Measurements from ENCODE around the gene INTS2. TPM values are rescaled to one million over a fixed set of nuclear protein-coding genes. Genes with fewer than 3 reads are reported as not detected.
"Not testable (repeated sequence)": the region's sequence is repeated elsewhere in the genome, so short reads cannot be mapped to it uniquely, and the experiment has no call there.

INTS2 gene, protein sequence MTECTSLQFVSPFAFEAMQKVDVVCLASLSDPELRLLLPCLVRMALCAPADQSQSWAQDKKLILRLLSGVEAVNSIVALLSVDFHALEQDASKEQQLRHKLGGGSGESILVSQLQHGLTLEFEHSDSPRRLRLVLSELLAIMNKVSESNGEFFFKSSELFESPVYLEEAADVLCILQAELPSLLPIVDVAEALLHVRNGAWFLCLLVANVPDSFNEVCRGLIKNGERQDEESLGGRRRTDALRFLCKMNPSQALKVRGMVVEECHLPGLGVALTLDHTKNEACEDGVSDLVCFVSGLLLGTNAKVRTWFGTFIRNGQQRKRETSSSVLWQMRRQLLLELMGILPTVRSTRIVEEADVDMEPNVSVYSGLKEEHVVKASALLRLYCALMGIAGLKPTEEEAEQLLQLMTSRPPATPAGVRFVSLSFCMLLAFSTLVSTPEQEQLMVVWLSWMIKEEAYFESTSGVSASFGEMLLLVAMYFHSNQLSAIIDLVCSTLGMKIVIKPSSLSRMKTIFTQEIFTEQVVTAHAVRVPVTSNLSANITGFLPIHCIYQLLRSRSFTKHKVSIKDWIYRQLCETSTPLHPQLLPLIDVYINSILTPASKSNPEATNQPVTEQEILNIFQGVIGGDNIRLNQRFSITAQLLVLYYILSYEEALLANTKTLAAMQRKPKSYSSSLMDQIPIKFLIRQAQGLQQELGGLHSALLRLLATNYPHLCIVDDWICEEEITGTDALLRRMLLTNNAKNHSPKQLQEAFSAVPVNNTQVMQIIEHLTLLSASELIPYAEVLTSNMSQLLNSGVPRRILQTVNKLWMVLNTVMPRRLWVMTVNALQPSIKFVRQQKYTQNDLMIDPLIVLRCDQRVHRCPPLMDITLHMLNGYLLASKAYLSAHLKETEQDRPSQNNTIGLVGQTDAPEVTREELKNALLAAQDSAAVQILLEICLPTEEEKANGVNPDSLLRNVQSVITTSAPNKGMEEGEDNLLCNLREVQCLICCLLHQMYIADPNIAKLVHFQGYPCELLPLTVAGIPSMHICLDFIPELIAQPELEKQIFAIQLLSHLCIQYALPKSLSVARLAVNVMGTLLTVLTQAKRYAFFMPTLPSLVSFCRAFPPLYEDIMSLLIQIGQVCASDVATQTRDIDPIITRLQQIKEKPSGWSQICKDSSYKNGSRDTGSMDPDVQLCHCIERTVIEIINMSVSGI
- 11.3 TPM for total RNA-seq (ENCODE audit: insufficient read depth, low replicate concordance)

DNA sequence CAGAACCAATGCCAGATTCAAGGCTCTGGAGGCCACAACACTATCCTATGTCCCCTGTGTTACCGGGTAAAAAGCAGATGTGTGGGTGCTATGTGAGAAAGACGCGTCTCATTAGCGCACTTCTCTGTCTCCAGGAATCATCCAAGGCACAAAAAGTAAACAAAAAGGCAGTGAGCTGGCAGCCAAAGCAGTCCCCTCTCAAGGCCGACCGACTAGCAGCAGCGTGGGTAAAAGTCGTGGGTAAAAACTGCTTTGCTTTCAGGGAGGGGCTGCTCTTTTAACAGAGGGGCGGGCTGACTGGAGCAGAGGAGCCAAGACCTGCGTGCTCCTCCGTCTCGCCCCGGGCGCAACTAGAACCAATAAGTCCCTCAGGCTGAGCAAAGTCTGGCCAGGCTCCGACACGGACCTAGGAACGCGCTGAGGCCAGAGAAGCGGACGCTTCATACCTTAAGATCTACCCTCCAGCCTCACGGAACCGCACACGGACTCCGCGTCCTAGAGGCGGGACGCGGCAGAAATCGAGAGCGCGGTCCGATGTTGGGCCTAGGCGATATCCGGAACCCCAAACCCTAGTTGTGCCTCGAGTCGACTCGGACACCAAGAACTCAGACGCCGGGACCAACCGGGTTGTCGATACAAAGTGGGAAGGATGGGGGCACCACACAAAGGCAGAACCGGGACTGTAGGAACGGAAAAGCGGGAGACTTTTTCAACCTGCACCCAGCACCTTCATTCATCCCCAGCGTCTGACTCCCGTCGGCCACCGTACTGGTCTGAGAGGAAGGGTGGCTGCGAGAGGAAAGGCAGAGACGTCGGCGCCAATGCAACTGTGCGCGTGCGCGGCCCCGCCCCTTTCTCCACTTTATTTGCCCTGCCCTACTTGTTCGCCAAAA lies at the start of gene INTS2:
INTS2 (minus strand) TSS at position 775 of the 893 bp plus-strand sequence. CDS start 1,338 bp downstream, outside the sequence.
- peak; percentile 97 for DNase-seq (ENCODE audit: low spot score)

GRCh38 chr17:61974115-61974514 lies 46.3 kb upstream of the INTS2 start:
- no peak for DNase-seq (ENCODE audit: low spot score)

GRCh38 chr17:61972311-61972710 lies 44.5 kb upstream of the INTS2 start:
- no peak for DNase-seq (ENCODE audit: low spot score)

DNA sequence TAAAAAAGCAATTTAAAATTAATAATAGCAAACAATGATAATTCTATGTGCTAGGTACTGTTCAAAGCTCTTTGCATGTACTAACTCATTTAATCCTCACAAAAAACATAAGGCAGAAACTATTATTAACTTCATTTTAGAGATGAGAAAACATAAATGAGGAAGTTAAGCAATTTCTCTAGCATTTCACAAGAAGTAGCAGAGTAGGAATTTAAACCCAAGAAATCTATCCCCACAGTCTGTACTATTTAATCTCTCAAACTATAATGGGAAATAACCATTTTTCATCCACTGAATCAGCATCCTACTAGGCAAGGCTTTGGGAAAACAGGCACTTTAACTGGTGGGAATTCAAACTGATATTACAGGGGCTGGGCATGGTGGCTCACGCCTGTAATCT lies 42.2 kb upstream of the INTS2 start:
- no peak for DNase-seq (ENCODE audit: low spot score)

DNA sequence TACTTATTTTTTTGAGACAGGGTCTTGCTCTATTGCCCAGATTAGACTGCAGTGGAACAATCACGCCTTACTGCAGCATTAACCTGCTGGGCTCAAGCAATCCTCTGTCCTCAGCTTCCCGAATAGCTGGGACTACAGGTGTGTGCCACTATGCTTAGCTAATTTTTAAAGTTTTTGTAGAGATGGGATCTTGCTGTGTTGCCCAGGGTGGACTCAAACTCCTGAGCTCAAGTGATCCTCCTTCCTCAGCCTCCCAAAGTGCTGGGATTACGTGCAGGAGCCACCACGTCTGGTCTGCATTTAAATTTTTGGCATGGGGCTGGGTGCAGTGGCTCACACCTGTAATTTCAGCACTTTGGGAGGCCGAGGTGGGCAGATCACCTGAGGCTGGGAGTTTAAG lies 41.0 kb upstream of the INTS2 start:
- no peak for DNase-seq (ENCODE audit: low spot score)

DNA sequence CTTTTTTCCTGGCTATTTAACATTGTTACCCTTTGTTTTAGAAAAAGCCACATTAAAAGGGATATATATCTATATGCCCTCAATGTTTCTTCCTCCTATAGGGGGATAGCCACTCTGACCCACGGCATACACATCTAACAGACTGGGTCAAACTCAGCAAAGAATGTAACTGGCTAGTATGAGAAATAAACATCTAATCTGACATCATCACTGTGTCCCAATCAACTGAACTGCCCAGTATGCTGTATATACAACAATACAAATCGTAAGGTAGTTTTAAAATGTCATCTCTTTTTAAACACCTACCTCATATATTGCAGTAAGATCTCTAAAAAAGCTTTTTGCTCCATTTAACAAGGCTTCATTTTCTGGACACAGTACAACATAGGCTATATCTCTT lies 39.9 kb upstream of the INTS2 start:
- no peak for DNase-seq (ENCODE audit: low spot score)

- peak; percentile 3 for DNase-seq (ENCODE audit: low spot score)
Observed at GRCh38 chr17:61966191-61966590, 38.4 kb upstream of the INTS2 start.

DNA sequence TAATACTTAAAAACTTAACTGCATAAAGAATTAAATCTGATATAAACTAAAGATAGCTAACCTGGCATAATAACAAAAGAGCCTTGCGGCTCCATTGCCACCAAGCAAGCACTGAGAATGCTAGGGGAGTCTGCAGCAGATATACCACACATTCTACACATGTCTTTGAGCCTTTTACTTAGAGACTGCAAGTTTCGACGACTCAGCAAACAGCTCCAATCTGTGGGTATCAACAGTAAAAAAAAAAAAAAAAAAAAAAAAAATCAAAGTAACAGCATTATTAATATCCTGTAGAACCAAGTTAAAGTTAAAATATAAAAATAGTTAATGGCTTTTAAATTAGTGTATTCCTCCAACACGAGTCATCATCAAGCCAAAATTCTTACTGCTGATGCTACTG lies 27.8 kb upstream of the INTS2 start:
- no peak for DNase-seq (ENCODE audit: low spot score)

GRCh38 chr17:61947367-61948078 lies 19.7 kb upstream of the INTS2 start:
- DNase-seq (ENCODE audit: low spot score): no peak

- DNase-seq (ENCODE audit: low spot score): no peak
Observed at GRCh38 chr17:61946359-61946758, 18.6 kb upstream of the INTS2 start.

GRCh38 chr17:61943117-61943516 lies 15.3 kb upstream of the INTS2 start:
- no peak for DNase-seq (ENCODE audit: low spot score)

DNA sequence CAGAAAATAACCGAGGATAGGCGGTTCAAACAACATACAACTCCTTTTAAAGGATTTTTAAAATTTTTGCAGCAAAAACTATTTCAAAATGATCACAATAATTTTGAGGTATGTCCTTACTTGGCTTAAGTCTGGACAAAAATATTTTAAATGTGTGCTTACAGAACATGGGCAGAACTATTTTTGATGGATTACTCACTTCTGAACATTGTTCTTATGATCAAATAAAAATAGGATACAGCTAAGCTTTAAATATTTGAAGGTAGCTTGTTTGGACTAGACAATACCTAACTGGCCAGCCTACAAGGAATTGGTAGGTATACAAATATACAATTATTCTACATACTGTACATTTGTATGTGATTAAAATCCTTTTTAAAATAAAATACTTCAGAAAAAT lies 14.3 kb upstream of the INTS2 start:
- no peak for DNase-seq (ENCODE audit: low spot score)

DNA sequence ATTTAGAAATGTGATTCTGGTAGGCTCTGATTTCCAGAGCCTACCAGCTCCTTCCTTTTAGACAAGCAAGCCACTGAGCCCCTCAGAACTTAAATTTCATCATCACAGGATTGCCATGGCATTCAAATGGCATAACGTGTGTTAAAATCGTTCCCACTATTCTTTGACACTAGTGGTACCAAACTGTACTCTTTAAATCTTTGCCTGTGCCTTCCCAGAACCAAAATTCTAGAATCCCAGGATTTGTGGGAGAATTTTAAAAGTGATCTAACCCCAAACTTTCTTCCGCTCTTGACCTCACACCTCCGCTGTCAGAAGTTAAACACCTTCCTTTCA lies 287 bp upstream of the INTS2 start:
- no peak for DNase-seq (ENCODE audit: low spot score)

GRCh38 chr17:61926826-61927207 lies 965 bp downstream of the INTS2 start:
- DNase-seq (ENCODE audit: low spot score): peak; percentile 44

- DNase-seq (ENCODE audit: low spot score): not testable (repeated sequence)
Observed at GRCh38 chr17:61915162-61915561, 12.6 kb downstream of the INTS2 start.

- DNase-seq (ENCODE audit: low spot score): no peak
Observed at GRCh38 chr17:61908292-61909037, 19.3 kb downstream of the INTS2 start.

DNA sequence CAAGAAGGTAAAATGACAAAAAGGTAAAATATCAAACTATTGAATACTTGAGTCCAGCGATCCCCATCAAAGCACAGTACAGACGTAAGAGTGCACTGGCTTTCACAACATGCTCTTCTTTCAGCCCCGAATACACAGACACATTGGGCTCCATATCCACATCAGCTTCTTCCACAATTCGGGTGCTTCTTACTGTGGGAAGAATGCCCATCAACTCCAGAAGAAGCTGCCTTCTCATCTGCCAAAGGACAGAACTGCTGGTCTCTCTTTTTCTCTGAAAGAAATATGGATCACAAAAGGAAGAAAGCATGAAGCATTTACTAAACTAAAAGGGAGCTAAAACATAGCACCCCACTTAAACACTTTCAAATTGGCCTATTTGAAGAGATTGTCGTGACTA lies 20.4 kb downstream of the INTS2 start:
- no peak for DNase-seq (ENCODE audit: low spot score)

DNA sequence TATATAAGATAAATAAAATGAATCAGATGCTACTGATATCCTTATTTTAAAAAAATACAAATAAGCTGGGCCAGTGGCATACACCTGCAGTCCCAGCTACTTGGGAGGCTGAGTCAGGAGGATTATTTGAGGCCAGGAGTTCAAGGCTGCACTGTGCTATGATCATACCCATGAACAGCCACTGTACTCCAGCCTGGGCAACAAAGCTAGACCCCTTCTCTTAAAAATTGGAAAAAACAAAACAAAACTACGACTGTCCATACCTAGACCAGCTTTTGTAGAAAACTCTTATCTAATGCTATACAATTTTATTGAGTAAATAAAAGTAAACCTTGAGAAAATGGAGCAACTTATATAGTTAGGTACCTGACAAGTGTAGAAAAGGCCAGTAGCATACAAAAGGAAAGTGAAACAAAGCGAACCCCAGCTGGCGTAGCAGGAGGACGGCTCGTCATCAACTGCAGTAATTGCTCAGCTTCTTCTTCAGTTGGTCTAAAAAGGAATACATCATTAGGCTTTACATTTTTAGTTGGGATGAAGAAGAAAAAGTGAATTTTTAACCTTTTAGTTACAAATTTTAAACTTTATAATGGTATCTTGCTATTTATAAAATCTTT lies 23.6 kb downstream of the INTS2 start:
- DNase-seq (ENCODE audit: low spot score): no peak

- no peak for DNase-seq (ENCODE audit: low spot score)
Observed at GRCh38 chr17:61903251-61903650, 24.5 kb downstream of the INTS2 start.

All from umbilical cord (tissue), 2 donors.